Liver (tissue), 9 donors: ENCODE results near the gene GAPVD1. TPM values are rescaled to one million over a fixed set of nuclear protein-coding genes. Genes with fewer than 3 reads are reported as not detected.

ENCODE experiments used
- DNase-seq: peaks from one replicate; pipeline ENCODE4 v3.0.0-alpha.2; 2017; ENCODE audit warnings: low spot score
- H3K27ac ChIP-seq, 2 donors: one replicate each; pipeline ENCODE4 v1.7.0; 2013; ENCODE audit warnings: inconsistent platforms in 2 of 2, low read length in 2 of 2, control low read depth in 1 of 2, low read depth in 1 of 2, mild to moderate bottlenecking in 1 of 2
- H3K27me3 ChIP-seq, 4 donors: one replicate each; pipeline versions ENCODE4 v1.6.1 to v1.7.0; 2013; ENCODE audit warnings: low read length in 3 of 4, inconsistent platforms in 1 of 4, mild to moderate bottlenecking in 1 of 4, moderate library complexity in 1 of 4; ENCODE audit not compliant: control insufficient read depth in 4 of 4, insufficient read depth in 4 of 4
- H3K36me3 ChIP-seq, 4 donors: one replicate each; pipeline versions ENCODE4 v1.6.1 to v1.7.0; 2013; ENCODE audit warnings: low read length in 3 of 4, mild to moderate bottlenecking in 3 of 4, low read depth in 1 of 4, moderate library complexity in 1 of 4; ENCODE audit not compliant: control insufficient read depth in 4 of 4, insufficient read depth in 3 of 4
- H3K4me1 ChIP-seq, 4 donors: one replicate each; pipeline versions ENCODE4 v1.6.1 to v1.7.0; 2013; ENCODE audit warnings: low read length in 3 of 4, mild to moderate bottlenecking in 3 of 4, moderate library complexity in 1 of 4; ENCODE audit not compliant: control insufficient read depth in 4 of 4, insufficient read depth in 4 of 4
- H3K4me3 ChIP-seq, 3 donors: one replicate each; pipeline versions ENCODE4 v1.6.1 to v1.7.0; 2013; ENCODE audit warnings: low read length in 3 of 3, control low read depth in 1 of 3, low read depth in 1 of 3, mild to moderate bottlenecking in 1 of 3
- H3K9ac ChIP-seq, 2 donors: one replicate each; pipeline ENCODE4 v1.7.0; 2013; ENCODE audit warnings: low read length in 2 of 2, mild to moderate bottlenecking in 2 of 2, moderate library complexity in 2 of 2, control low read depth in 1 of 2, low read depth in 1 of 2
- H3K9me3 ChIP-seq, 4 donors: one replicate each; pipeline versions ENCODE4 v1.6.1 to v1.7.0; 2013; ENCODE audit warnings: low read length in 3 of 4; ENCODE audit not compliant: control insufficient read depth in 4 of 4
- CTCF ChIP-seq: fragments of 150-350 bp; IDR thresholded peaks from 2 replicates; pipeline ENCODE4 v1.5.1; 2017; ENCODE audit warnings: improper control_type of control experiment, low read depth, low read length; ENCODE audit not compliant: missing input control
- EGR1 ChIP-seq, 2 donors: IDR thresholded peaks; 2 replicates each; pipeline ENCODE4 v1.6.1; 2016 to 2018; ENCODE audit warnings: antibody characterized with exemption in 2 of 2, low read depth in 2 of 2
- FOXA1 ChIP-seq: IDR thresholded peaks from 2 replicates; pipeline ENCODE4 v1.6.1; 2016; ENCODE audit warnings: antibody characterized with exemption
- FOXA2 ChIP-seq: IDR thresholded peaks from 2 replicates; pipeline ENCODE4 v1.6.1; 2016; ENCODE audit warnings: antibody characterized with exemption
- GABPA ChIP-seq, 2 donors: IDR thresholded peaks in 1 of 2; conservative IDR thresholded peaks in 1 of 2; 2 replicates each; pipeline ENCODE4 v1.6.1; 2016; ENCODE audit warnings: antibody characterized with exemption in 2 of 2, mild to moderate bottlenecking in 1 of 2, moderate library complexity in 1 of 2
- HNF4A ChIP-seq, 2 donors: conservative IDR thresholded peaks; 2 replicates each; pipeline ENCODE4 v1.6.1; 2016; ENCODE audit warnings: antibody characterized with exemption in 2 of 2, mild to moderate bottlenecking in 2 of 2
- HNF4G ChIP-seq: IDR thresholded peaks from 2 replicates; pipeline ENCODE4 v1.6.1; 2016; ENCODE audit warnings: antibody characterized with exemption
- JUND ChIP-seq, 2 donors: IDR thresholded peaks; 2 replicates each; pipeline ENCODE4 v1.6.1; 2016; ENCODE audit warnings: antibody characterized with exemption in 2 of 2
- MAX ChIP-seq: IDR thresholded peaks from 2 replicates; pipeline ENCODE4 v1.6.1; 2016; ENCODE audit warnings: antibody characterized with exemption
- NR2F2 ChIP-seq: IDR thresholded peaks from 2 replicates; pipeline ENCODE4 v1.6.1; 2016; ENCODE audit warnings: antibody characterized with exemption
- RAD21 ChIP-seq, 2 donors: IDR thresholded peaks; 2 replicates each; pipeline ENCODE4 v1.6.1; 2016; ENCODE audit warnings: antibody characterized with exemption in 2 of 2, mild to moderate bottlenecking in 2 of 2
- REST ChIP-seq: IDR thresholded peaks from 2 replicates; pipeline ENCODE4 v1.6.1; 2016; ENCODE audit warnings: antibody characterized with exemption, mild to moderate bottlenecking
- RXRA ChIP-seq, 2 donors: IDR thresholded peaks; 2 replicates each; pipeline ENCODE4 v1.6.1; 2017 to 2018; ENCODE audit warnings: antibody characterized with exemption in 2 of 2, mild to moderate bottlenecking in 1 of 2
- SP1 ChIP-seq: IDR thresholded peaks from 2 replicates; pipeline ENCODE4 v1.6.1; 2018; ENCODE audit warnings: antibody characterized with exemption, mild to moderate bottlenecking
- TAF1 ChIP-seq: conservative IDR thresholded peaks from 2 replicates; pipeline ENCODE4 v1.6.1; 2016; ENCODE audit warnings: antibody characterized with exemption, mild to moderate bottlenecking
- YY1 ChIP-seq: IDR thresholded peaks from 2 replicates; pipeline ENCODE4 v1.6.1; 2016; ENCODE audit warnings: antibody characterized with exemption, mild to moderate bottlenecking
- WGBS: extraction: QIAGEN DNeasy Blood & Tissue Kit; methylation state at CpG from one replicate; pipeline ENCODE4 v1.1.7; 2013; 5-methylcytosine and 5-hydroxymethylcytosine counted together
- polyA plus RNA-seq, 2 donors: library from polyadenylated mRNA; stranded (reverse) in 1 of 2; unstranded in 1 of 2; fragments of 200-250 nt in 1 of 2; fragments of >200 nt in 1 of 2; fragmentation: Nextera tagmentation in 1 of 2; extraction: Ambion mirVana in 1 of 2; gene quantifications; one replicate each; pipeline versions ENCODE4 v1.2.1 to v1.2.3, GENCODE V29; 2013 to 2015
- total RNA-seq, 2 donors: library from RNA; depleted of rRNA; stranded (reverse); fragments of >200 nt; gene quantifications; one replicate each; pipeline ENCODE4 v1.2.3, GENCODE V29; 2014
- TF ChIP-seq, protein P1 (sequence below): IDR thresholded peaks from 2 replicates; pipeline ENCODE4 v1.6.1; 2016; ENCODE audit warnings: antibody characterized with exemption
- TF ChIP-seq, protein P2 (sequence below): IDR thresholded peaks from 2 replicates; pipeline ENCODE4 v1.6.1; 2016; ENCODE audit warnings: antibody characterized with exemption
- donor health status: healthy.
- donor health status: healthy.
- donor health status: healthy.
- donor health status: healthy.
- donor health status: healthy.

The GAPVD1 gene
- total and polyA plus RNA-seq, 4 donors, result 5.5 to 89.7 (median 28.6) TPM

- H3K36me3 ChIP-seq, result no peaks in the 10 kb centered on the region
- no peak overlapping the region for H3K4me3 ChIP-seq
- WGBS, result 95% methylated on average over 13 of the region's 13 CpGs
- no peaks in the 10 kb centered on the region for H3K9me3 ChIP-seq
- no peaks in the 10 kb centered on the region for H3K27me3 ChIP-seq
- no peak overlapping the region for H3K27ac ChIP-seq
- no peak overlapping the region for H3K9ac ChIP-seq
- peaks cover 2 to 10% (median 6%) of the 10 kb centered on the region in 4 donors for H3K4me1 ChIP-seq
- no peak for DNase-seq
- TF ChIP-seq RAD21 (IDR thresholded peaks at IDR 0.05), result no peak
- TF ChIP-seq, protein P1, sequence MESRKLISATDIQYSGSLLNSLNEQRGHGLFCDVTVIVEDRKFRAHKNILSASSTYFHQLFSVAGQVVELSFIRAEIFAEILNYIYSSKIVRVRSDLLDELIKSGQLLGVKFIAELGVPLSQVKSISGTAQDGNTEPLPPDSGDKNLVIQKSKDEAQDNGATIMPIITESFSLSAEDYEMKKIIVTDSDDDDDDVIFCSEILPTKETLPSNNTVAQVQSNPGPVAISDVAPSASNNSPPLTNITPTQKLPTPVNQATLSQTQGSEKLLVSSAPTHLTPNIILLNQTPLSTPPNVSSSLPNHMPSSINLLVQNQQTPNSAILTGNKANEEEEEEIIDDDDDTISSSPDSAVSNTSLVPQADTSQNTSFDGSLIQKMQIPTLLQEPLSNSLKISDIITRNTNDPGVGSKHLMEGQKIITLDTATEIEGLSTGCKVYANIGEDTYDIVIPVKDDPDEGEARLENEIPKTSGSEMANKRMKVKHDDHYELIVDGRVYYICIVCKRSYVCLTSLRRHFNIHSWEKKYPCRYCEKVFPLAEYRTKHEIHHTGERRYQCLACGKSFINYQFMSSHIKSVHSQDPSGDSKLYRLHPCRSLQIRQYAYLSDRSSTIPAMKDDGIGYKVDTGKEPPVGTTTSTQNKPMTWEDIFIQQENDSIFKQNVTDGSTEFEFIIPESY, result no peak
- no peak for TF ChIP-seq FOXA1
- TF ChIP-seq GABPA (IDR thresholded peaks at IDR 0.05 in 1 of 2, conservative IDR thresholded peaks at IDR 0.05 in 1 of 2), result no peak
- no peak for TF ChIP-seq REST
- no peak for TF ChIP-seq HNF4G
- TF ChIP-seq NR2F2, result no peak
- no peak for TF ChIP-seq JUND (IDR thresholded peaks at IDR 0.05)
- no peak for TF ChIP-seq MAX
- no peak for TF ChIP-seq SP1
Observed at GRCh38 chr9:125409637-125410521, 148.3 kb downstream of the GAPVD1 start.

DNA sequence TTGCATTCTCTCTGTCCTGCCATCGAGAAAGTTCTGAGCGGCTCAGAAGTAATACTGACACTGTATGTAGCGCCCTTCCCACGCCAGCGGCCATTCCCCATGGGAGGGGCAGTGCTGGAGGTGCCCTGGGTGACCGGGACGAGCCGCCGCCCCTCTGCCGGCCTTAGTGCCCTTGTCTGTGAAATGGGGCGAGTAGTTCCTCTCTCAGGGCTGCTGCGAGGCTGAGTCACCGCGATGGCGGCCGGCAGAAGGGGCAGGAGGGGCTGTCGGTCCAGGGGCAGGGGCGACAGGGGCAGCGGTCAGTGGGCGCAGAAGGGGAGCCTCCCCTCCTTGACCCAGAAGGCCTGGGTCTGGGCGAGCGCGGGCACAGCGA is 148.9 kb downstream of the GAPVD1 start:
- H3K4me3 ChIP-seq, result no peak overlapping the region
- no peak for TF ChIP-seq EGR1 (IDR thresholded peaks at IDR 0.05; ENCODE audit: low read depth in 2 of 2)
- TF ChIP-seq FOXA1, result no peak
- no peak for TF ChIP-seq FOXA2
- no peak for TF ChIP-seq MAX
- TF ChIP-seq JUND (IDR thresholded peaks at IDR 0.05), result no peak
- TF ChIP-seq, protein P2, sequence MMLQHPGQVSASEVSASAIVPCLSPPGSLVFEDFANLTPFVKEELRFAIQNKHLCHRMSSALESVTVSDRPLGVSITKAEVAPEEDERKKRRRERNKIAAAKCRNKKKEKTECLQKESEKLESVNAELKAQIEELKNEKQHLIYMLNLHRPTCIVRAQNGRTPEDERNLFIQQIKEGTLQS, result no peak
- TF ChIP-seq, protein P1, result no peak
- TF ChIP-seq SP1, result no peak
- TF ChIP-seq HNF4A (conservative IDR thresholded peaks at IDR 0.05), result no peak
- no peak for TF ChIP-seq GABPA (IDR thresholded peaks at IDR 0.05 in 1 of 2, conservative IDR thresholded peaks at IDR 0.05 in 1 of 2)
- TF ChIP-seq HNF4G, result no peak
- TF ChIP-seq RAD21 (IDR thresholded peaks at IDR 0.05), result no peak
- no peak for TF ChIP-seq CTCF
- no peak for TF ChIP-seq TAF1
- TF ChIP-seq NR2F2, result no peak
- TF ChIP-seq YY1, result no peak
- no peak for TF ChIP-seq RXRA (IDR thresholded peaks at IDR 0.05)

More for the DNA sequence above, 148.9 kb downstream of the GAPVD1 start:
- WGBS, result 96% methylated on average over 24 of the region's 24 CpGs
- no peaks in the 10 kb centered on the region for H3K9me3 ChIP-seq
- H3K27ac ChIP-seq, result no peak overlapping the region
- no peaks in the 10 kb centered on the region for H3K27me3 ChIP-seq
- H3K9ac ChIP-seq, result no peak overlapping the region
- DNase-seq, result no peak
- no peaks in the 10 kb centered on the region for H3K36me3 ChIP-seq
- H3K4me1 ChIP-seq, result peaks cover 2 to 10% (median 6%) of the 10 kb centered on the region in 4 donors
